Measurements from ENCODE around the gene IRGC. TPM values are rescaled to one million over a fixed set of nuclear protein-coding genes. Genes with fewer than 3 reads are reported as not detected.
A peak's percentile ranks its signal among the peaks of the same experiment; 100 is the strongest.

Gene IRGC
- total and polyA plus RNA-seq, 9 of the 15 experiments (the other 6 are each of a cell fraction or from before 2014, with no cell fraction given) = not detected

DNA sequence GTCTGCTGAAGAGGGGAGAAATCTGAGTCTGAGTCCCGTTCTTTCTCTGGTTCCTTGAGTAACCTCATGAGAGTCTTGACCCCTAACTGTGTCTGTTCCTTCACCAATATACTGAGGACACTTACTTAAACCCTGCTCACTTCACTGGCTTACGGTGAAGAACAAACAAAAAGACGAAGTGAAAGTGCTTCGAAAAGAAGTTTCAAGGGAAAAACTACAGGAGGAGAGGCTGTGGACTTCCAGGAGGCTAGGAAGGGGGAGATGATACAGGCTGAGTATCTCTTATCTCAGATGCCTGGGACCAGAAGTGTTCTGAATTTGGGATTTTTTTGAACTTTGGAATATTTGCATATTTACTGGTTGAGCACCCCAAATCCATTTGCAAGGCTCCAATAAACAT lies 32.8 kb downstream of the IRGC start:
- ChIA-PET POLR2A (interaction anchor here (0.9 kb wide), 1 partner anchor 61 kb away, joined by 3 read pairs; no protein-coding TSS in a partner anchor), CTCF (ENCODE audit: low intra/inter-chr PET ratio) (interaction anchor here (0.7 kb wide), 1 partner anchor 27 kb away, joined by 3 read pairs; no protein-coding TSS in a partner anchor)
- H3K79me2 ChIP-seq (ENCODE audit: control insufficient read depth, insufficient read depth, low read length) = peaks cover 28% of the 10 kb centered on the region
- no peaks in the 10 kb centered on the region for H4K20me1 ChIP-seq (replicated peaks; ENCODE audit: control insufficient read depth, insufficient read depth, low read length)
- peaks cover 86% of the 10 kb centered on the region for H3K36me3 ChIP-seq (ENCODE audit: control insufficient read depth, insufficient read depth, low read length)
- no peaks in the 10 kb centered on the region for H3K9me3 ChIP-seq (replicated peaks; ENCODE audit: control insufficient read depth, insufficient read depth, low read depth, low read length)
- H3K9me1 ChIP-seq (ENCODE audit: control insufficient read depth, insufficient read depth, low read length) = no peaks in the 10 kb centered on the region
- H2AFZ ChIP-seq (ENCODE audit: low read depth, low read length) = no peak overlapping the region
- WGBS (ENCODE audit: insufficient coverage, low coverage, missing lambda C conversion rate) = 85% methylated on average over 4 of the region's 4 CpGs
- H3K9ac ChIP-seq (ENCODE audit: insufficient read depth in 1 of 2, low read depth in 2 of 2, low read length in 2 of 2) = peak overlapping the region in 1 of 2 experiments; percentile 53; a peak in 1 of 4 replicates
- no peaks in the 10 kb centered on the region for H3K27me3 ChIP-seq (ENCODE audit: control insufficient read depth in 2 of 2, insufficient read depth in 2 of 2, low read length in 2 of 2)
- H3K4me1 ChIP-seq (replicated peaks in 1 of 2; ENCODE audit: control insufficient read depth in 2 of 2, insufficient read depth in 2 of 2, low read length in 2 of 2) = peaks cover 8 to 14% of the 10 kb centered on the region in 2 experiments
- ATAC-seq = no peak
- intact Hi-C loops (cut with micrococcal nuclease) = no loop called here
- no peak overlapping the region for H3K4me2 ChIP-seq (ENCODE audit: insufficient read depth, low read length)
- FAIRE-seq = no peak
- no peak overlapping the region for H3K27ac ChIP-seq (ENCODE audit: extremely low read depth, low read depth, low read length)
- in situ Hi-C loops (cut with MboI) = loop anchor here (5.0 kb wide), 1 partner anchor 34 kb away; the partner anchor contains the start of gene KCNN4
- no peak overlapping the region for H3K4me3 ChIP-seq
- no peak for TF ChIP-seq ZNF77 (CRISPR knock-in tag; IDR thresholded peaks at IDR 0.05)
- no peak for TF ChIP-seq ZNF586 (CRISPR knock-in tag; conservative IDR thresholded peaks at IDR 0.05)
- no peak for TF ChIP-seq GABPA (tag; conservative IDR thresholded peaks at IDR 0.05; ENCODE audit: low read depth)
- no peak for TF ChIP-seq PTRF (tag; IDR thresholded peaks at IDR 0.05)
- BruUV-seq (replicated peaks) = no TSS peak
- DNase-seq (ENCODE audit: extremely low read depth in 1 of 4, low spot score in 3 of 4) = no peak

DNA sequence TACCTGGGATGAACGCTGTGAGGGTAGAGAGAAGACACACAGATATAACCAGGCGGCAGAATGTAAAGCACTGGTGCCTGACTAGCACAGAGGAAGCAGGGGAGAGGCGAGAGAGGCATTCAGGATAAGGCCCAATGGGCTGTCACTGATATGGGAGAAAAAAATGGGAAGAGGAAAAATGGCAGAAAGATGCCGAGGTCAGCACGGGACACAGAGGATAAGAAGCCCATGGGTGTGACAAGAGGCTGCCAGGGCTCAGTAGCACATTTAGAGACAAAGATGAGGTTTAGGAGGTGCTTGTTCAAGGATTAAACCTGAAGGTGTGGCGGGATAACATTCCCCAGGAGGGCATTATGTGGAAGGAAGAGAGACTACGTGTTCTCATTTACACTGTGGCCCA lies 33.3 kb downstream of the IRGC start:
- ChIA-PET POLR2A (interaction anchor here (0.8 kb wide), 1 partner anchor 15 kb away, joined by 4 read pairs; no protein-coding TSS in a partner anchor), CTCF (ENCODE audit: low intra/inter-chr PET ratio) (no interaction called here)
- Histone ChIP-seq H3K4me1 (replicated peaks in 1 of 2; ENCODE audit: control insufficient read depth in 2 of 2, insufficient read depth in 2 of 2, low read length in 2 of 2) (peaks cover 9 to 14% of the 10 kb centered on the region in 2 experiments), H3K4me3 (no peak overlapping the region), H4K20me1 (replicated peaks; ENCODE audit: control insufficient read depth, insufficient read depth, low read length) (no peaks in the 10 kb centered on the region), H3K9ac (ENCODE audit: insufficient read depth in 1 of 2, low read depth in 2 of 2, low read length in 2 of 2) (no peak overlapping the region), H3K79me2 (ENCODE audit: control insufficient read depth, insufficient read depth, low read length) (peaks cover 33% of the 10 kb centered on the region), H3K27ac (ENCODE audit: extremely low read depth, low read depth, low read length) (no peak overlapping the region), H3K36me3 (ENCODE audit: control insufficient read depth, insufficient read depth, low read length) (peaks cover 81% of the 10 kb centered on the region), H3K4me2 (ENCODE audit: insufficient read depth, low read length) (no peak overlapping the region), H3K27me3 (ENCODE audit: control insufficient read depth in 2 of 2, insufficient read depth in 2 of 2, low read length in 2 of 2) (no peaks in the 10 kb centered on the region), H3K9me1 (ENCODE audit: control insufficient read depth, insufficient read depth, low read length) (no peaks in the 10 kb centered on the region), H3K9me3 (replicated peaks; ENCODE audit: control insufficient read depth, insufficient read depth, low read depth, low read length) (no peaks in the 10 kb centered on the region), H2AFZ (ENCODE audit: low read depth, low read length) (no peak overlapping the region)
- BruUV-seq (replicated peaks) = no TSS peak
- ATAC-seq (no peak), FAIRE-seq (no peak), DNase-seq (ENCODE audit: extremely low read depth in 1 of 4, low spot score in 3 of 4) (no peak)
- intact Hi-C loops (cut with micrococcal nuclease) = no loop called here
- 83% methylated on average over 7 of the region's 7 CpGs for WGBS (ENCODE audit: insufficient coverage, low coverage, missing lambda C conversion rate)
- no peak for TF ChIP-seq GATAD2B (IDR thresholded peaks at IDR 0.05; ENCODE audit: borderline replicate concordance)
- TF ChIP-seq ZNF316 (IDR thresholded peaks at IDR 0.05) = 0 out of 2 replicates have a peak, but pooled peaks have one; percentile 13
- peak; percentile 7; the same call in 1 of the 2 replicates for TF ChIP-seq MAFK (IDR thresholded peaks at IDR 0.05; ENCODE audit: low read length)
- 0 out of 2 replicates have a peak, but pooled peaks have one; percentile 15 for TF ChIP-seq MAFG (tag; conservative IDR thresholded peaks at IDR 0.05)
- in situ Hi-C loops (cut with MboI) = loop anchor here (5.0 kb wide), 1 partner anchor 33 kb away; the partner anchor contains the start of gene KCNN4

Measured in K562 (cell line).